ENCODE data around the gene MYL4.

Gene MYL4

GRCh38 chr17:47200325-47200664 is 8.9 kb upstream of the MYL4 start:
- TF ChIP-seq CTCF (conservative IDR thresholded peaks at IDR 0.05): no peak
- no peak for TF ChIP-seq ZFX (IDR thresholded peaks at IDR 0.05)
- no peak overlapping the region for H3K27ac ChIP-seq

- TF ChIP-seq CTCF (conservative IDR thresholded peaks at IDR 0.05) (no peak), ZFX (IDR thresholded peaks at IDR 0.05) (no peak)
- no peak overlapping the region for H3K27ac ChIP-seq
These were observed 8.0 kb upstream of the MYL4 start for GRCh38 chr17:47201166-47201565.

GRCh38 chr17:47203984-47204721 is 5.0 kb upstream of the MYL4 start:
- no peak overlapping the region for H3K27ac ChIP-seq
- TF ChIP-seq CTCF (conservative IDR thresholded peaks at IDR 0.05) (no peak), ZFX (IDR thresholded peaks at IDR 0.05) (no peak)

- H3K27ac ChIP-seq: no peak overlapping the region
- no peak for TF ChIP-seq ZFX (IDR thresholded peaks at IDR 0.05)
- TF ChIP-seq CTCF (conservative IDR thresholded peaks at IDR 0.05): no peak
These were observed 4.3 kb upstream of the MYL4 start for GRCh38 chr17:47204722-47205418.

- H3K27ac ChIP-seq: no peak overlapping the region
- TF ChIP-seq CTCF (conservative IDR thresholded peaks at IDR 0.05) (no peak), ZFX (IDR thresholded peaks at IDR 0.05) (no peak)
These were observed 3.7 kb upstream of the MYL4 start for GRCh38 chr17:47205419-47205963.

GRCh38 chr17:47207143-47208067 is 1.7 kb upstream of the MYL4 start:
- no peak overlapping the region for H3K27ac ChIP-seq
- TF ChIP-seq CTCF (conservative IDR thresholded peaks at IDR 0.05): no peak
- TF ChIP-seq ZFX (IDR thresholded peaks at IDR 0.05): no peak
